CD4-positive, alpha-beta T cell treated with Interferon alpha-2 for 1 hour (primary cell): ENCODE results near the gene DNMBP.
"Not testable (repeated sequence)": the region's sequence is repeated elsewhere in the genome, so short reads cannot be mapped to it uniquely, and the experiment has no call there.

ENCODE experiments used
- DNase-seq, 2 donors: peaks; one replicate each; pipeline ENCODE4 v3.0.0-alpha.2; 2020 to 2022

DNMBP gene

GRCh38 chr10:100019787-100020141, 10.0 kb upstream of the DNMBP start:
- no peak for DNase-seq

- peak in 1 of 2 donors; percentile 11 for DNase-seq
Observed at GRCh38 chr10:100014071-100014762, 4.5 kb upstream of the DNMBP start.

- DNase-seq = no peak
Observed at GRCh38 chr10:100013621-100014020, 3.9 kb upstream of the DNMBP start.

GRCh38 chr10:100011906-100012305, 2.2 kb upstream of the DNMBP start:
- DNase-seq = not testable (repeated sequence)

GRCh38 chr10:100009283-100009792, 409 bp downstream of the DNMBP start:
- DNase-seq = peak in 1 of 2 donors; percentile 10

GRCh38 chr10:100008708-100009282, 952 bp downstream of the DNMBP start:
- no peak for DNase-seq

GRCh38 chr10:100008142-100008522, 1.6 kb downstream of the DNMBP start:
- no peak for DNase-seq

- no peak for DNase-seq
Observed at GRCh38 chr10:100007231-100008141, 2.3 kb downstream of the DNMBP start.

- DNase-seq = peak in 1 of 2 donors; percentile 9
Observed at GRCh38 chr10:100006243-100006886, 3.4 kb downstream of the DNMBP start.

GRCh38 chr10:100004805-100005510, 4.8 kb downstream of the DNMBP start:
- no peak for DNase-seq

GRCh38 chr10:100000109-100000644, 9.6 kb downstream of the DNMBP start:
- no peak for DNase-seq

- no peak for DNase-seq
Observed at GRCh38 chr10:99999319-100000108, 10.2 kb downstream of the DNMBP start.

- no peak for DNase-seq
Observed at GRCh38 chr10:99998889-99999288, 10.9 kb downstream of the DNMBP start.

GRCh38 chr10:99996671-99997648, 12.8 kb downstream of the DNMBP start:
- DNase-seq = no peak

- DNase-seq = no peak
Observed at GRCh38 chr10:99995713-99996112, 14.0 kb downstream of the DNMBP start.

- no peak for DNase-seq
Observed at GRCh38 chr10:99995269-99995668, 14.5 kb downstream of the DNMBP start.

GRCh38 chr10:99994801-99995200, 14.9 kb downstream of the DNMBP start:
- no peak for DNase-seq

GRCh38 chr10:99993701-99994689, 15.8 kb downstream of the DNMBP start:
- DNase-seq = peak; percentile 59 to 87

GRCh38 chr10:99985637-99986036, 24.1 kb downstream of the DNMBP start:
- DNase-seq = not testable (repeated sequence)
